Inflammatory macrophage treated with lipopolysaccharide for 4 hours (primary cell): Measurements from ENCODE around the gene ZMYND8.

Source experiments
- DNase-seq: peaks from one replicate; pipeline ENCODE4 v3.0.0-alpha.2; 2020

The ZMYND8 gene

GRCh38 chr20:47330933-47331708 is 25.4 kb downstream of the ZMYND8 start:
- DNase-seq: peak; percentile 30

- DNase-seq: no peak
Observed at GRCh38 chr20:47330071-47330470, 26.4 kb downstream of the ZMYND8 start.

- DNase-seq: no peak
Observed at GRCh38 chr20:47328129-47328528, 28.4 kb downstream of the ZMYND8 start.

- no peak for DNase-seq
Observed at GRCh38 chr20:47327711-47328110, 28.8 kb downstream of the ZMYND8 start.

GRCh38 chr20:47326658-47327268 is 29.7 kb downstream of the ZMYND8 start:
- no peak for DNase-seq

- no peak for DNase-seq
Observed at GRCh38 chr20:47325242-47325641, 31.3 kb downstream of the ZMYND8 start.

- DNase-seq: no peak
Observed at GRCh38 chr20:47320990-47321805, 35.3 kb downstream of the ZMYND8 start.

GRCh38 chr20:47319517-47320252 is 36.8 kb downstream of the ZMYND8 start:
- DNase-seq: peak; percentile 56

GRCh38 chr20:47318586-47319516 is 37.6 kb downstream of the ZMYND8 start:
- DNase-seq: peak; percentile 83

- DNase-seq: peak; percentile 86
Observed at GRCh38 chr20:47318027-47318585, 38.4 kb downstream of the ZMYND8 start.

GRCh38 chr20:47317127-47317895 is 39.2 kb downstream of the ZMYND8 start:
- peak; percentile 97 for DNase-seq

- DNase-seq: no peak
Observed at GRCh38 chr20:47316776-47317126, 39.7 kb downstream of the ZMYND8 start.

GRCh38 chr20:47315339-47316056 is 41.0 kb downstream of the ZMYND8 start:
- DNase-seq: peak; percentile 19

GRCh38 chr20:47314647-47315338 is 41.7 kb downstream of the ZMYND8 start:
- DNase-seq: no peak

GRCh38 chr20:47311967-47312681 is 44.4 kb downstream of the ZMYND8 start:
- DNase-seq: no peak

GRCh38 chr20:47311211-47311610 is 45.3 kb downstream of the ZMYND8 start:
- DNase-seq: no peak

- DNase-seq: no peak
Observed at GRCh38 chr20:47310729-47311128, 45.8 kb downstream of the ZMYND8 start.

GRCh38 chr20:47309806-47310426 is 46.6 kb downstream of the ZMYND8 start:
- DNase-seq: no peak
